HuH-7.5 (cell line): ENCODE measurements around the gene ARID3A.

Experiments used
- DNase-seq: peaks from one replicate; pipeline ENCODE4 v3.0.0; 2011; ENCODE audit warnings: low spot score

The ARID3A gene

GRCh38 chr19:1004803-1005664 is 79.2 kb downstream of the ARID3A start:
- no peak for DNase-seq

- no peak for DNase-seq
Observed at GRCh38 chr19:1006711-1007398, 81.0 kb downstream of the ARID3A start.

GRCh38 chr19:1007399-1008251 is 81.8 kb downstream of the ARID3A start:
- DNase-seq: no peak

GRCh38 chr19:1008268-1009040 is 82.6 kb downstream of the ARID3A start:
- no peak for DNase-seq

- DNase-seq: no peak
Observed at GRCh38 chr19:1009041-1009980, 83.5 kb downstream of the ARID3A start.

- DNase-seq: no peak
Observed at GRCh38 chr19:1009981-1010538, 84.2 kb downstream of the ARID3A start.

GRCh38 chr19:1010586-1011510 is 85.0 kb downstream of the ARID3A start:
- DNase-seq: no peak

GRCh38 chr19:1011831-1012333 is 86.0 kb downstream of the ARID3A start:
- DNase-seq: no peak

GRCh38 chr19:1012334-1012733 is 86.5 kb downstream of the ARID3A start:
- DNase-seq: no peak

- DNase-seq: no peak
Observed at GRCh38 chr19:1013218-1013617, 87.4 kb downstream of the ARID3A start.

GRCh38 chr19:1014161-1015060 is 88.6 kb downstream of the ARID3A start:
- no peak for DNase-seq

GRCh38 chr19:1015061-1015781 is 89.4 kb downstream of the ARID3A start:
- DNase-seq: no peak

- DNase-seq: no peak
Observed at GRCh38 chr19:1015782-1016646, 90.2 kb downstream of the ARID3A start.

- DNase-seq: no peak
Observed at GRCh38 chr19:1016647-1017114, 90.8 kb downstream of the ARID3A start.

GRCh38 chr19:1017115-1017905 is 91.5 kb downstream of the ARID3A start:
- no peak for DNase-seq
